Measurements from ENCODE around the gene CD2.

DNA sequence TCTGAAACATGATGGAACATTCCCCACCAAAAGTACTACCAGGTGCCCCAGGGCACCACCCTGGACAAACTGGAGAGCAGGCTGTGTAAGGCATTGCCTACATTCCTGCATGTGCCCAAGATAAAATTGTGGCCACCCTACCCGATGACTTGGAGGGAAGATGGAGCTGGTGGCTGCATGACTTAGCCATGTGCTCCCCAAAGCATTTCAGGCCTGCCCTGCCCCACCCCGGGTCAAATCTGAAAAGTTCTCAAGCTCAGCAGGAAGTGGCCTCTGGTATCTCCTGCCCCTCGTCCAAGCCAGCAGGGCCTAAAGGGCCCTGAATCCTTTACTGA, 8.5 kb downstream of the CD2 start:
- TF ChIP-seq EZH2 (IDR thresholded peaks at IDR 0.05; ENCODE audit: borderline replicate concordance, low read length): no peak
- TF ChIP-seq, protein P1, sequence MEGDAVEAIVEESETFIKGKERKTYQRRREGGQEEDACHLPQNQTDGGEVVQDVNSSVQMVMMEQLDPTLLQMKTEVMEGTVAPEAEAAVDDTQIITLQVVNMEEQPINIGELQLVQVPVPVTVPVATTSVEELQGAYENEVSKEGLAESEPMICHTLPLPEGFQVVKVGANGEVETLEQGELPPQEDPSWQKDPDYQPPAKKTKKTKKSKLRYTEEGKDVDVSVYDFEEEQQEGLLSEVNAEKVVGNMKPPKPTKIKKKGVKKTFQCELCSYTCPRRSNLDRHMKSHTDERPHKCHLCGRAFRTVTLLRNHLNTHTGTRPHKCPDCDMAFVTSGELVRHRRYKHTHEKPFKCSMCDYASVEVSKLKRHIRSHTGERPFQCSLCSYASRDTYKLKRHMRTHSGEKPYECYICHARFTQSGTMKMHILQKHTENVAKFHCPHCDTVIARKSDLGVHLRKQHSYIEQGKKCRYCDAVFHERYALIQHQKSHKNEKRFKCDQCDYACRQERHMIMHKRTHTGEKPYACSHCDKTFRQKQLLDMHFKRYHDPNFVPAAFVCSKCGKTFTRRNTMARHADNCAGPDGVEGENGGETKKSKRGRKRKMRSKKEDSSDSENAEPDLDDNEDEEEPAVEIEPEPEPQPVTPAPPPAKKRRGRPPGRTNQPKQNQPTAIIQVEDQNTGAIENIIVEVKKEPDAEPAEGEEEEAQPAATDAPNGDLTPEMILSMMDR (conservative IDR thresholded peaks at IDR 0.05 in 1 of 2, IDR thresholded peaks at IDR 0.05 in 1 of 2; ENCODE audit: extremely low read depth in 1 of 2, insufficient read depth in 1 of 2, low read depth in 1 of 2, low read length in 2 of 2): no peak

All from mammary epithelial cell (primary cell).